LHCN-M2 (cell line): ENCODE results near the gene ERN1. TPM values are rescaled to one million over a fixed set of nuclear protein-coding genes. Genes with fewer than 3 reads are reported as not detected.

Source experiments
- DNase-seq: peaks from one replicate; pipeline ENCODE4 v3.0.0-alpha.2; 2012; ENCODE audit warnings: low read depth
- total RNA-seq: library from RNA; depleted of rRNA; stranded (reverse); fragments of >200 nt; gene quantifications from 2 replicates; pipeline ENCODE4 v1.2.3, GENCODE V29; 2014

The ERN1 gene
- total RNA-seq, 1 experiment from 2014 or later, result 3.8 TPM

DNA sequence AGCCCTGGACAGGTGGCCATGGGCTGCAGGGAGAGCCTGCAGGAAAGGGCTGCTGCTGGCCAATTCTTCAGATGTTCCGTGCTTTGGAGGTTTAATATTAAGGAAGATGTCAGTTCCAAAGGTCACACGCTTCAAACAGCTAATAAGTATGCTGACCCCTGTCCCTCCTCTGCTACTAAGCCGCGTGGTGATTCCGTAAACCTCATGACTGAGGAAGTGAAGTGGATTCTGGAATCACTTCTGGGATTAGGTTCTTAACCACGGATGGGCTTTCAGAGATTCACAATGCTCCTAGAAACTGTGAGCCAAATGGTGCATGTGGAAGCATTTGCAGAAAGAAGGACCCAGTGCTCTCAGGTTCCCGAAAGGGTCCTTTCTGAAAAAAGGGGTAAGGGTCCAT lies 28.5 kb upstream of the ERN1 start:
- no peak for DNase-seq

DNA sequence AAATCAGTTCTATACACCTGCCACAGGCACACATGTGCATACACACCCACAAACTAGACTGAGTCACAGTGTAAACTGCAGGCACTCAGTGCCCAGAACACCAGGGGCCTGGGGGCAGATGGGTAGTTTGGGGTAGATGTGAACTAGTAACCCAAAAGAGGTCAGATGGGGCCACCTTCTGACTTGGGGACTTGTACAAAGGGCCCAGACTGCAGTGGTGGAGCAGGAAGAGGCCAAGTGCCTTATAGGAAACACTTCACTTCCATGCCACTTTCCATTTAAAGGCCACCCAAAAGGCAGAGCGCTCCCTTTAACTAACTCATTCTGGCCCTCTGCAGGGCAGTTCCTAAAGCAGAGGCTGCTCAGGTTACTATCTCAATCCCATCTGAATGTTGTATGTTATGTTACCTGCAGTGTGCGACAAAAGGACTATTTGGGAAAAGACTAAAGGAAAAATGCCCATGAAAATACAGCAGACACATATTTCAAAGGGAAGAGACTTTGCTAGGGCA lies 27.8 kb upstream of the ERN1 start:
- DNase-seq, result no peak

DNA sequence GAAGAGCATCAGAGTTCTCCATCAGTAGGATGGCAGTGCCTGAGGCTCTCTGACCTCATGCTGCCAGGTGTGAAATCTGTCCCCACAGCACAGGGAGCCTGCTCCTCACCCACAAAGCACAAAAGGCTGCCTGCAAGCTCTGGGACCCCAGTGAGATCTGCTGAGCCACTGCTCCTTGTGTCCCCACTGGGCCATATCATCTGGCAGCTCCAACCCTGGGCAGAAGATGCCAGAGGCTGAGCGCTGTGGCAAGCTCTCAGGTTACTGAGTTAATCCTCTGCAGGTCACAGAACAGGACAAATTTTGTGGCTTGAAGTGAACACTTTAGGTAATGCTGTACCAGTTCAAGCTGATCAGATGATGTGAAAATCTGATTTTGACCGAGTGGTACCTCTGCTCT lies 26.7 kb upstream of the ERN1 start:
- DNase-seq, result no peak

DNA sequence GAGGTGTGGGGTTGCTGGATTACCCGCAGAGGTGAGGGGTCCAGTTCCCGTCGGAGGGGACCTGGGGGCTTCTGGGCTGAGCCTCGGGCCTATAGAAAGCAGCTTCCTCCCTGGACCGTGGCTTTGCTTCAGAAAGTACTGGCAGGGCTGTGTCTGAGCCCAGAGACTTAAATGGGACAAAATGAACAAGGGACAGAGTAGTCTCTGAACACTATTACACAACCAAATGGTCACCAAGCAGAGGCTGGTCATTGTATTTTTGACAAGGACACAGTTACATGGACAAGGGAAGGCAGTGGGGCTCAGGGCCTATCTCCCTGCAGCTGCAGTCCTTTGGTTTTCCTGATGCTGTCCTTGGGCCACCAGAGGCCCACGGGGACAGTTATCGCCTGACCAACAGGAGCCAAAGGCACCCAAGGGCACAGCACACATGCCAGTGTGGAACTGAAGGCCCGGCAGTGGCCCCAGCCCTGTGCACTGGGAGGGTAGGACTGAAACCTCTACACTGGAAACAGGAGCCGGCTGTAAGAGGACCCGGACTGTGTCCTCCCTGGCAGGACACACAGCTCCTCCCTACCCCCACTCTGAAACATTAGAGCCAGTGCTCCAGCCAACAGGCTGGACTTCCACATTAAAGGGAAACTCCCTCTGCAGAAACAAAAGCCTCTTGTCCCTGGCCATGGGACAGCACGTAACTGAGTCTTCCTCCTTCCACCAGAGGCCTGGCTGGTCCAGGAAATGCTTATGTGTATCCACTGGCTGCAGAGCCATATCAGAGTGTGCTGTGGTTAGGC lies 26.0 kb upstream of the ERN1 start:
- peak; percentile 37 for DNase-seq

DNA sequence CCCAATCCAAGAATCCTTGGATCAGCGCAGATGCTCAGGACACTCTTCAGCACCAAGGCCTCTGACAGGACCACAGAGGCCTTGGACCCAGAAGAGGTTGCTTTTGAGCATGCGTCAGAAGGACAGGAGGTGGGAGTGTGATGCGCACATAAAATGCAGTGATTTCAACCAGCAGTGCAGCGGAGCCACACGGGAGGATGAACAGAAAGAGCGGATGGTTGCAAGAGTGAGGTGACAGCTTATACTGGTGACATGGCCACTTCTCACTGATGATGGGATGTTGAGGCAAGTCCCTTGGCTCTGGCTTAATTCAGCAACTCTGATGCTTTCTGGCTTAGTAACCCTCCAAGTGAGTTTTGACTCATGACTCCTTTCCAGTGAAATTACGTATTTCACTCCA lies 25.2 kb upstream of the ERN1 start:
- no peak for DNase-seq

DNA sequence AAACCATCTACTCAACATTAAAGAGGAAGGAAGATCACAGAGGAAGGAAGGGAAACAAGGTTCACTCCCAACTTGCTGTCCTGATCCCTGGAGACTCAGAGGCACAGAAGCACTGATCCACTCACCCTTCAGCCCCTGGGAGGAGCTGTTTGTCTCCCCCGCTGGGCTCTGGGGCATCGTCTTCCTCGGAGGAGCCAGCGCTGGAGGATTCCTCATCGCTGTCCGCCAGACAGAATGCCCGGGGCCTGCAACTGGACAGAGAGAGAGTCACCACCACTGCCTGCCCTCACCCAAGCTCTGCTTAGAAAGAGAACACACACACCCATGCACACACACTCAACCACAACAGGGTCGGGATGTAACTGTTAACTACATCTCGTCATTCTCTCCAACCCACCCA lies 24.8 kb upstream of the ERN1 start:
- no peak for DNase-seq

DNA sequence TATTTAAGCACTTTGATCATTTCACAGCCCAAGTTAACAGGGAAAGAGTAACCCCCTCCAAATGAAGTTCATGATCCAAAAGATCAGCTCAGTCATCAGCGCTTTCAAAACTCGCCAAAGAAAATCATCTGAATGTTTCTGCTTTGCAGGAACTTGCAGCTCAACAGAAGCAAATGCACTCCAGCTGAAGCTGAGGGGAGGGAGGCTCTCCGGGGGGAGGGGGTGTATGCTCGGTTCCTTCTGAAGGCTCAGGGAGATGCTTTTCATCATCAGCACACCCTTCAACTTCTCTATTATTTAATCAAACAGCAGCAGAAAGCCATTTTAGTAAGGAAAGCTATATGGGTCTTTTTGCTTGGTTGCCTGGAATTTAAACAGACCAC lies 24.4 kb upstream of the ERN1 start:
- no peak for DNase-seq

DNA sequence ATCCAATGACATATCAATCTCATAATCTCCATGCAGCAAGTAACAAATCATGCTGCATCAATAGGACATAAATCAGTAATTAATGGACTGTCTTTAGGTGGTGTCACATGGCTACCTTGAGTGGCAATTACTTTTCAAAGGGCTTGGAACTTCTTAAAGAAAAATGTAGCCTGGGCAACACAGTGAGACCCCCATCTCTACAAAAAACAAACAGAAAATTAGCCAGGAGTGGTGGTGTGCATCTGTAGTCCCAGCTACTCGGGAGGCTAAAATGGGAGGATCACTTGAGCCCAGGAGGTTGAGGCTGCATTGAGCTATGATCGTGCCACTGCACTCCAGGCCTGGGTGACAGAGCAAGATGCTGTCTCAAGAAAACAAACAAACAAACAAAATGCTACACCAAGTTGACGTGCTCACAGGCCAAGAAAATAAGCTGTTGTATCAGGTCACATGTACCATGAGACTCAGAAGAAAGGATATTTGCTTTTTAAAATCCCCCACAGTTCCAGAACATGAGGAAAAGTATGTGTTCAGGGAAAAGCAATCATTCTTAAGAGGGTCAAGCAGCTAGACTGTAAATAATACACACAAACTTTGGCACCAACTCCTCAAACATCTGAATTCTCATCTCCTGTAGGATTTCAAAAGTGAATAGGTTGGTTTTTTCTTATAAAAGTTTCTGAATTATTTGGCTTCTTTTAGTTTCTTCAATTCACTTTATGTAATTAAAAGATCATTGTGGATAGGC lies 23.8 kb upstream of the ERN1 start:
- no peak for DNase-seq

DNA sequence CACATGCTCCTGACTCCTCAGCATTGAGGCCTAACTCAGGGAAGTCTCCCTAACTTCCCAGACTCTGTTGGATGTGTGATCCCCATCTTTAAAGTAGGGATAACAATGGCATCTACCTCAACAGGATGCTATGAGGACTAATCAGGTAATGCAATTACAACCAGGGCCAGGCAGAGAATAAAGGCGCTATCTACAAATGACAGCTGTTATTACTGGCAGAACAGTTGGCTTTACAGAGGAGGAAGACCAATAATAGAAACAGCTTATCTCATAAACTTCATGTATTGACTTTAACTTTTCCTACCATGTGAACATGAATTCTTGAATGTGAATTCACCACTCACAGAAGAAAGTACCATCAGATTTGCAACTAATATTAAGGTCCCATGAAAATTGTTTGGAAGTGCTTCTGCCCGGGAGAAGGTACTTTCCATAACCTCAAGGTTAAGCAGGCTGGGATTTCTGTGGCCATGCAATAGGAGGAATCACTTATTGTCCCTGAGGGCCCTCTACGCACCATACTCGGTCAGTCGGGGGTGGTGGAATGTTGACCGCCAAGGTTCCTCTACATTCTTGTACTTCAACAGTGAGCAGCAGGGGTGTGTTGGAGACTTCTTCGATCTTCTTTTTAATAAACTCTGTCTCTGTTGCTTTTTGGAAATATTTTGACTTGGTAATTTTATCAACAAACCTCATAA lies 22.6 kb upstream of the ERN1 start:
- no peak for DNase-seq

DNA sequence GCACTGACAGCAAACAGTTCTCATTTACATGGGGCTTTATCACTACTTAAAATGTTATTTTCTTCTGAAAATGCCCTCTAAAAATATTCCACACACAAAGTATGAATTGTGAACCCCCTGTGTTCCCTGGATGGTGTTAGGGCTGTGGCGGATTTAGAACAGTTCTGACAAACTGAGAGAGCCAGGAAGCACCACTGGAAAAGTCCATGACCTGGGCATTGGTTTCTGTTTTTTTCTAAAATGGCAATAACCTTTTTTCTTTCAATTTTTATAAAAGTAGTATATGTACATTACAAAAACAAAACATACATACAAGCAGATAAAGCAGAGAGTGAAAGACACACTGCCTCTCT lies 21.0 kb upstream of the ERN1 start:
- DNase-seq, result no peak

DNA sequence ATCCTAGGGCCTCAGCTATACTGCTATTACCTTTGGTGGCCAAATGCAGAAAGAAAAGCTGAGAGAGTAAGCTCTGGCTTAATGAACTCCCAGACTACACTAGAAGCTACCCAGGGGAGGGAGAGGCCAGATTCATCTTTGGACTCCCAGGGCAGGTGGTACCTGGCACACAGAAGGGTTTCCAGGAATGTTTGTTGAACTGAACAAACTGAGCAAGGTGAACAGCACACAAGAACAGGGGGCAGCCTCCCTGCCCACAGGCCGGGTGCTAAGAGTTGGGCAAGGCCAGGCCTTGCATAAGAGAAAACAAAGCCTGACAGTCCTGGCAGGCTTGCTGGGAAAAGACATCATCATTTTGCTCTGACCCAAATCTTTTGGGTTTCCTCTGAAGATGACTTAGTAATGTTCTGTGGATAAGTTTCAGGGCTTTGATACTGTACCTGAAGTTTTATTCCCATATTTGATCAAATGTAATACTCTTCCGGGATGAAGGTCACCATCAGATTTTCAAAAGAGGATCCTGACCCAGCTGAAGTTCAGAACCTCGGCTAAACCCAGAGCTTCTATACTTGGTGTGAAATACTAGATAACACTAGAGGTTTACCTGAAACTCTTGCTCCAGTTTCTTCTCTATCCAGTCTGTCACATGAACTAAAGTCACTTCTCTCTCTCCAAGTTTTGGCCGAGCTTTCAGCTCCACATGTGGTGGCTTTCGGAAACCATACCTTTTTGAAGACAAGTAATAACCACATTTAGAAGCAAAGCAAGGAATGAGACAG lies 20.5 kb upstream of the ERN1 start:
- peak; percentile 40 for DNase-seq

DNA sequence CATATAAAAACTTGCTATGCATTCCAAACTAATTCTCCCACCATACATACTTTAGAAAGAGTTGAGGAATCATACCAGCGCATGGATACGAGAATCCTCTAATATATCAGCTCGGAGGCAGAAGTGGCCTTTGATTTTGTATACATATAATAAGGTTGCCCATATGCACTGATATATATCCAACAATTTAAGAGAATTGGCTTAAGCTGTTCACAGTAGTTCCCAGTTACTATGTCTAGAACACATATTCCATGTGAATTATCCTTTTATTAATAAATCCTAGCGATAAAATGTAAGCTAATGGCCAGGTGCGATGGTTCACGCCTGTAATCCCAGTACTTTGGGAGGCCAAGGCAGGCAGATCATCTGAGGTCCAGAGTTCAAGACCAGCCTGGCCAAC lies 19.3 kb upstream of the ERN1 start:
- no peak for DNase-seq

DNA sequence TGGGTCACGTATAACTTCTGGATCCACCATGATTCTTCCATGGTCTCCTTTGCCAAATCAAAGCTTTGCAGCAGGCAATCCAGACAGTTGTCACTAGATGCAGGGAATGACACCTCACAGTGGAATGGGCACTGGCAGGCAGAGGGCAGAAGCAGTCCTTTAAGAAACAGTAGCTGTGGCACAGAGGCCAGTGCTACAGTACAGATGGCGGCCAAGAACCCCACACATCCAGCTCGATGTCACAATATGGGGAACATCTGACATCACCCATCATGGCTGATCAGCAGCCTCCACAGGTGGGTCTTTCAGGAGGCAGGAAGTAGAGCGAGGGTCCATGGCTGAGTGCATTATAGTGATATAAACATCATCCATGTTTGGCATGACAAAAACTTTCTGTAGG lies 18.8 kb upstream of the ERN1 start:
- peak; percentile 36 for DNase-seq

DNA sequence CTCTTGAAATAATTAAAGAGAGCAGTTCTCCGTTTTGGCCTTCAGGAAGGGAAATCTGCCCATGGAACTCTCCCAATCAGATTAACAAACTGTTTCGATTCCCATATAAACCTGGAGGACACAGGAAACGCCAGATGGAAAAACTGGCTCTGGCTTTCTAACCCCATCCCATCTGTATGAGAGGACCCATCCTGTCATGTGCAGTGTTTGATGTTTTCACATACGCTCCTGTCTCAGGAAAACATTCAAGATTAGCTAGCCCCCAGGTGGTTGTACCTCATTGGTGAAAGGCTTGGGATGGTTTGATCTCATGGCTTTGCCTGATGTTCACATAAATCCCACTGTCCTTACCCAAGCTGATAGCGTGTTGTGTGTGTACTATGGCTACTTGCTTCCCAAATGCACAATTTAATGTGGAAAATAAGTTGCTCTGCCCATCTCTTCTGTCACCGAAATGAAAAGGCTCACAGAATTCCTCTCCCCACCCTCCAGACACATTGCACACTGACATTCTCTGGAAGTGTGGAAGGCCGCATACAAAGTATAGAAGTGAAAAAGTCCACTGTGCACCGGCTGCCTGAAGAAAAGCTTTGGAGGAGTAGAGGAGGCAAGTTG lies 18.2 kb upstream of the ERN1 start:
- DNase-seq, result peak; percentile 17

DNA sequence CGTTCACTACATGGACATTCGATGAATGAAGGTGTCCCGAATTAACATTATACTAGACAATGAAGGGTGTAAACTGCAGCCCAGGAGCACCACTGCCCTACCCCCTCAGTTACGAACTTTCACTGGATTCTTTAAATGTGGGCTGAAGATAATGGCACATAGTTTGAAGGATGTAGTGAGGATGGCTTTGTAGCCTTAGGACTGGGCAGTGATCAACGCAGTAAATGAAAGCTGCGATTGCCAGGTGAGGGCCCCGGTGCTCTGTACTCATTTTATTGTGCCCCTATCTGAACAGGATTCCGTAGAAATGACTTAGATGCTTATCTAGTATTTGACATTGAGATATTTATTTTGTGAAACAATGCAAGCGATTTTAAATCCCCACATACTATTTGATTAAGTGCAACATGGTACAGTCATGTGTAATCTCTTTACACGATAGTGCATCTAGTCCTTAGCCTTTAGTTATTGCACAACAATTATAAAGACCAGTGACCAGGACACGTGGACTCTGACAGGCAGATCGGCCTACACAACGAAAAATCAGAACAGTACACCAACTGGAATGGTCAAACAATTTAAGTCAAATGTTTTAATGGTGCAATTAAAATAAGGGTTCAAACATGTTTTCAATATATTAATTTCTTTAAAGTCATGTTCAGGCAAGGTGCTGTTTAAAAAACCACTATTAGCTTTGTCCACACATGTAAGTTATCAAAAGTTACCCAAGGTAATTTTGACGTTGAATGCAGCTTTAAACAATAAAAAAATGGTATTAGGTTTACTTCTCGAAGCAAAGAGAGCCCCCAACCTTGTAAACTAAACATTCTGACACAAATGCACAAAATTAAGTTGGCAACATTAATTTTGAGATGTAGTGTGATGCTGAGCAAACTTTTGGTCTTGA lies 17.4 kb upstream of the ERN1 start:
- no peak for DNase-seq

DNA sequence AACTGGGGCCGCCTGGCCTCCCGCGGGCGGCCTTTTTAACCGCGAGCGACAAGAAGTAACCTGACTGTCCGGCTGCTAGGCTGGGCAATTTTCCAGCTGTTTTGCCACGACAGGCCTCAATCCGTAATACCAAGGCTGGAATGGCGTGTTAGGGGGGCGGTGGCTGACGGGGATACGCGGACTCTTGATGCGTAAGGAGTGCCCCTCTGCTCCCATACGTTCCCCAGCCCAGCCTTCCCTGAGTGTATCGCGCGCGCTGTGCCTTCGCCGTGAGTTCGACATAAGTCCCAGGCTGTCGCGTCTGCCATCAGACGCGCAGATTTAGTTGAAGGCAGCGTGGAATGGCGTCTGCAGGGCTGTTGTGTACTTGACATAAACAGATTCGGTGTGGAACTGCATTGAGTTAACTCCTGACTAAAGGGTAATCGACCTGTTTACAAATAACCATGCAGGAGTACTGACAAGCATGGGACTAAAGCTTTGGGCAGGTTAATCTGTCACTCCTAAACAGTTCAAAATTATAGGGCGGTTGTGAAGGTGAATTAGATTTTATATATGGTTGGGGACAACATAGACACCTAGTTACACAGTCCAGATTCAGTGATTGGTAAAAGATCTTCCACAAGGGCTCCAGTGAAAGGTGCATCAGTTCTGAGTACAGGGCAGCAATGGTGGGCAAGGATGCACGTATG lies 16.6 kb upstream of the ERN1 start:
- peak; percentile 67 for DNase-seq

DNA sequence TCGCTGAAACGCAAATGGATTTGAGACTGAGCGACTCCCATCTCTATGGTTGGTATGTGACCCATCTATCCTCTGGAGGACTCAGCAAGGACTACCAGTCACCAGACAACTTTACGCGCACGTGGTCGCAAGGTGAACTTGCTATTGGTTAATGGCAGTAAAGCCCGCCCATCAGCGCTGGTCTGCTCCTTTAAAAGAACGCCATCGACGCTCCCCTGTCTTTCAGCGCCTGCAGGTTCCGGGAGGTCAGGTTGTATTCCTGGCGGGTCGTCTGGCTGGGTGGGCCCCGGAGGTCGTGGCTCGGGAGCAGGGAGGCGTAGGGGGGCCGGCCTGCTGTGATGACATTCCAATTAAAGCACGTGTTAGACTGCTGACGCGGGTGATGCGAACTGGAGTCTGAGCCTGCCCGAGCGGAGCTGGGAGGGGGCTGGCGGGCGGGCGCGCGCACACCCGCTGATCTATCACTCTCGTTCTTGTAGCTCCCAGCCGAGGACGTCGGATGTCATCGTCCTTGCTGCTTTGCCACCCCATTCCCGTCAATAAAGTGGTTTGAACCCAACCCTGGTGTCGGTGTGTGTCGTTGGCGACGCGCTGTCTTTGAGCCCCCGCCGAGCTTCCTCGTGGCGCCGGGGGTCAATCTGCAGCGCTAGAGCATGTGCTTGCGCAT lies 15.9 kb upstream of the ERN1 start:
- peak; percentile 100 for DNase-seq

DNA sequence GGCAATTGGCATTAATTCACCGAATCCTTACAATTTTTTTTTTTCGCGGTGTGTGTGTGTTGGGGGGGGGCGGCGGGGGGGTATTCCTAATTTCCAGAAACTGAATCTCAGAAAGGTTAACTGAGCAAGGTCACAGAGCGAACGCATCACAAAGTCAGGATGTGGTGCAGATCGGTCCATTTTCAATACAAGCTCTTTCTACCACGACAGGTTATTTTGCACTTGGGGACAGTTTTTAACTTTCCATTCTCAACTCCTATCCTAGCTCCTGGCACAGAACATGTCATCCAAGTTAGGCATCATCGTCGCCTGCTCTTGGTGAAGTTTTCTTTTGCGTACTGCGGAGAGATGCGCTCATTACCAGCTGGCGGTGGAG lies 15.4 kb upstream of the ERN1 start:
- no peak for DNase-seq

DNA sequence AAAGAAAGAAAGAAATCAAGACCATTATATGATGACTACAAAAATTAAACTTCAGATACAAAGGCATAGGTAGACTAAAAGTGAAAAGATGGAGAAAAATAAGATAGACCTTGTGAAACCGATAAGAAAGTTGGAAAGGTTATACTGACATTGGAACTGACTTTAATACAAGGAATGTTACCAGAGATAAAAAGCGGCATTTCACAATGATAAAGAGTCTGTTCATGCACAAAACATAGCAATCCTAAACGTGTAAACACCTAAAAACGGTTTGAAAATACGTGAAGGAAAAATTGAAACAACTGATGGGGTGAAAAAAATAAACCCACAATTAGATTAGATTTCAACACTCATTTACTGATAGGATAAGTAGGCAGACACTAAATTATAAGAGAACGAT lies 9.6 kb upstream of the ERN1 start:
- no peak for DNase-seq
